Choroid plexus epithelial cell (primary cell): Measurements from ENCODE around the gene PCDHGA10.
"Not testable (repeated sequence)": the region's sequence is repeated elsewhere in the genome, so short reads cannot be mapped to it uniquely, and the experiment has no call there.

Source experiments
- DNase-seq: peaks from one replicate; pipeline ENCODE4 v3.0.0-alpha.2; 2010; ENCODE audit warnings: low read depth
- H3K4me3 ChIP-seq: 2 replicates; pipeline ENCODE4 v1.5.1; 2011; ENCODE audit warnings: low read depth, mild to moderate bottlenecking, control low read depth, low read length, moderate library complexity
- TF ChIP-seq, protein P1 (sequence below): conservative IDR thresholded peaks from 2 replicates; pipeline ENCODE4 v1.5.1; 2011; ENCODE audit warnings: low read depth, mild to moderate bottlenecking, control low read depth, inconsistent platforms, low read length, moderate library complexity

Gene PCDHGA10

DNA sequence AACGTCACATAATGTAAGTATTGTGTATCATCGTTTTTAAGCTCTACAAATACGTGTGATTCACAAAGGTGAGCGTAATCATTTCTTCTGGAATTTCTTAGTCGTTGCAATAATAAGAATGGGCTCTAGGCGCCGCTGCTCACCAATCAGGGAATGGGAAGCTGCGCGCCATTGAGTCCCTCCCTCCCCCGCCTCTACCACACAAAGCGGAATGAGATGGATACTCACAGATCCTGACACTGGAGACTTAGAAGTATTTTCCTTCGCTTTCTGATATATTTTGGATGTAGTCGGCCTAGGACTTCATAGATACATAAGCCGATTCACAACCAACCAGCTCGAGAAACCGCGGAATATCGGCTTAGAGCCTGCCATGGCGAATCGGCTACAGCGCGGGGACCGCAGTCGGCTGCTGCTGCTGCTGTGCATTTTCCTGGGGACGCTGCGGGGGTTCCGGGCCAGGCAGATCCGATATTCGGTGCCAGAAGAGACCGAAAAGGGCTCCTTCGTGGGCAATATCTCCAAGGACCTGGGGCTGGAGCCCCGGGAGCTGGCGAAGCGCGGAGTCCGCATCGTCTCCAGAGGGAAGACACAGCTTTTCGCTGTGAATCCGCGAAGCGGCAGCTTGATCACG lies 8.2 kb downstream of the PCDHGA10 start, which contains the start of gene PCDHGA11:
Gene PCDHGA11, plus strand, starts transcription at position 197 of the 634 bp plus-strand sequence. Its CDS starts 177 bp downstream, at position 374.
- peak; percentile 69 for DNase-seq
- TF ChIP-seq, protein P1, sequence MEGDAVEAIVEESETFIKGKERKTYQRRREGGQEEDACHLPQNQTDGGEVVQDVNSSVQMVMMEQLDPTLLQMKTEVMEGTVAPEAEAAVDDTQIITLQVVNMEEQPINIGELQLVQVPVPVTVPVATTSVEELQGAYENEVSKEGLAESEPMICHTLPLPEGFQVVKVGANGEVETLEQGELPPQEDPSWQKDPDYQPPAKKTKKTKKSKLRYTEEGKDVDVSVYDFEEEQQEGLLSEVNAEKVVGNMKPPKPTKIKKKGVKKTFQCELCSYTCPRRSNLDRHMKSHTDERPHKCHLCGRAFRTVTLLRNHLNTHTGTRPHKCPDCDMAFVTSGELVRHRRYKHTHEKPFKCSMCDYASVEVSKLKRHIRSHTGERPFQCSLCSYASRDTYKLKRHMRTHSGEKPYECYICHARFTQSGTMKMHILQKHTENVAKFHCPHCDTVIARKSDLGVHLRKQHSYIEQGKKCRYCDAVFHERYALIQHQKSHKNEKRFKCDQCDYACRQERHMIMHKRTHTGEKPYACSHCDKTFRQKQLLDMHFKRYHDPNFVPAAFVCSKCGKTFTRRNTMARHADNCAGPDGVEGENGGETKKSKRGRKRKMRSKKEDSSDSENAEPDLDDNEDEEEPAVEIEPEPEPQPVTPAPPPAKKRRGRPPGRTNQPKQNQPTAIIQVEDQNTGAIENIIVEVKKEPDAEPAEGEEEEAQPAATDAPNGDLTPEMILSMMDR, result peak; percentile 71
- H3K4me3 ChIP-seq, result peak within 1 kb of the TSS; percentile 55

GRCh38 chr5:141421489-141421855 lies 8.7 kb downstream of the PCDHGA10 start:
- peak overlapping the region; percentile 55 for H3K4me3 ChIP-seq
- no peak for DNase-seq
- TF ChIP-seq, protein P1, result no peak

DNA sequence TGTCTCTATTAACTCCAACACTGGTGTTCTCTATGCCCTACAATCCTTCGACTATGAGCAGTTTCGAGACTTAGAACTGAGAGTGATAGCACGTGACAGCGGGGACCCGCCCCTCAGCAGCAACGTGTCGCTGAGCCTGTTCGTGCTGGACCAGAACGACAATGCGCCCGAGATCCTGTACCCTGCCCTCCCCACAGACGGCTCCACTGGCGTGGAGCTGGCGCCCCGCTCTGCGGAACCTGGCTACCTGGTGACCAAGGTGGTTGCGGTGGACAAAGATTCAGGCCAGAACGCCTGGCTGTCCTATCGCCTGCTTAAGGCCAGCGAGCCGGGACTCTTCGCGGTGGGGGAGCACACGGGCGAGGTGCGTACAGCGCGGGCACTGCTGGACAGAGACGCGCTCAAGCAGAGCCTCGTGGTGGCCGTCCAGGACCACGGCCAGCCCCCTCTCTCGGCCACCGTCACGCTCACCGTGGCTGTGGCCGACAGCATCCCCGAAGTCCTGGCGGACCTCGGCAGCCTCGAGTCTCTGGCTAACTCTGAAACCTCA lies 10.0 kb downstream of the PCDHGA10 start:
- TF ChIP-seq, protein P1, result no peak
- no peak overlapping the region for H3K4me3 ChIP-seq
- no peak for DNase-seq

GRCh38 chr5:141427783-141428426 lies 15.1 kb downstream of the PCDHGA10 start:
- TF ChIP-seq, protein P1, result no peak
- H3K4me3 ChIP-seq, result no peak overlapping the region
- no peak for DNase-seq

DNA sequence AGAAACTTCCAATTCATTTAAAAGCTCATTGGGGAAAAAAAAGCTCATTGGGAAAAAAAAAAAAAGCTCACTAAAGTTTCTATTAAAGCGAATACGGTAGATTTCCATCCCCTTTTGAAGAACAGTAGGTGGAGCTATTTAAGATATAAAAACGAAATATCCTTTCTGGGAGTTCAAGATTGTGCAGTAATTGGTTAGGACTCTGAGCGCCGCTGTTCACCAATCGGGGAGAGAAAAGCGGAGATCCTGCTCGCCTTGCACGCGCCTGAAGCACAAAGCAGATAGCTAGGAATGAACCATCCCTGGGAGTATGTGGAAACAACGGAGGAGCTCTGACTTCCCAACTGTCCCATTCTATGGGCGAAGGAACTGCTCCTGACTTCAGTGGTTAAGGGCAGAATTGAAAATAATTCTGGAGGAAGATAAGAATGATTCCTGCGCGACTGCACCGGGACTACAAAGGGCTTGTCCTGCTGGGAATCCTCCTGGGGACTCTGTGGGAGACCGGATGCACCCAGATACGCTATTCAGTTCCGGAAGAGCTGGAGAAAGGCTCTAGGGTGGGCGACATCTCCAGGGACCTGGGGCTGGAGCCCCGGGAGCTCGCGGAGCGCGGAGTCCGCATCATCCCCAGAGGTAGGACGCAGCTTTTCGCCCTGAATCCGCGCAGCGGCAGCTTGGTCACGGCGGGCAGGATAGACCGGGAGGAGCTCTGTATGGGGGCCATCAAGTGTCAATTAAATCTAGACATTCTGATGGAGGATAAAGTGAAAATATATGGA lies 17.7 kb downstream of the PCDHGA10 start, which contains the start of gene PCDHGA12:
Gene PCDHGA12, plus strand, starts transcription at position 176 of the 782 bp plus-strand sequence. Its CDS starts 253 bp downstream, at position 429.
- H3K4me3 ChIP-seq, result peak within 1 kb of the TSS; percentile 43
- DNase-seq, result peak; percentile 85
- TF ChIP-seq, protein P1, result peak; percentile 66

- no peak overlapping the region for H3K4me3 ChIP-seq
- TF ChIP-seq, protein P1, result no peak
- peak; percentile 5 for DNase-seq
Measured at GRCh38 chr5:141431286-141431685, 18.5 kb downstream of the PCDHGA10 start.

- H3K4me3 ChIP-seq, DNase-seq: not testable (repeated sequence)
Measured at GRCh38 chr5:141432308-141432707, 19.5 kb downstream of the PCDHGA10 start.

- H3K4me3 ChIP-seq, DNase-seq: not testable (repeated sequence)
Measured at GRCh38 chr5:141432726-141433125, 19.9 kb downstream of the PCDHGA10 start.
